MCF 10A (cell line): ENCODE results near the gene PCSK6. TPM values are rescaled to one million over a fixed set of nuclear protein-coding genes. Genes with fewer than 3 reads are reported as not detected.

ENCODE experiments used
- BruUV-seq: library from RNA; stranded (reverse); fragments of 400-500 nt; replicated peaks from 2 replicates; lab custom pipeline; 2021; lab: Mats Ljungman, UMichigan
- CTCF ChIA-PET: fragments of 300-600 bp; sonication (Branson Sonifier 250); formaldehyde crosslinking; extraction: SDS; loops from one replicate; lab custom pipeline; 2021; ENCODE audit warnings: antibody characterized with exemption, inconsistent platforms; lab: Yijun Ruan, JAX
- POLR2A ChIA-PET: fragments of 300-600, 350-650 bp; sonication (Branson Sonifier 250); formaldehyde crosslinking; extraction: SDS; loops from one replicate; lab custom pipeline; 2020; ENCODE audit warnings: antibody characterized with exemption, inconsistent platforms; lab: Yijun Ruan, JAX
- DNase-seq: peaks from one replicate; pipeline ENCODE4 v3.0.0-alpha.2; 2018; ENCODE audit not compliant: unreplicated experiment
- H3K27ac Mint-ChIP-seq: one replicate; pipeline ENCODE4 v1.8.0; 2022; ENCODE audit warnings: mild to moderate bottlenecking, low read depth, mixed read lengths; ENCODE audit not compliant: unreplicated experiment
- H3K27me3 Mint-ChIP-seq: one replicate; pipeline ENCODE4 v1.8.0; 2022; ENCODE audit warnings: mixed read lengths; ENCODE audit not compliant: insufficient read depth, unreplicated experiment
- H3K36me3 Mint-ChIP-seq: one replicate; pipeline ENCODE4 v1.8.0; 2022; ENCODE audit warnings: mild to moderate bottlenecking, moderate library complexity, mixed read lengths; ENCODE audit not compliant: insufficient read depth, unreplicated experiment
- H3K4me1 Mint-ChIP-seq: one replicate; pipeline ENCODE4 v1.8.0; 2022; ENCODE audit warnings: mixed read lengths; ENCODE audit not compliant: insufficient read depth, unreplicated experiment
- H3K4me3 Mint-ChIP-seq: one replicate; pipeline ENCODE4 v1.8.0; 2022; ENCODE audit warnings: mild to moderate bottlenecking, moderate library complexity, mixed read lengths; ENCODE audit not compliant: unreplicated experiment
- H3K9me3 Mint-ChIP-seq: one replicate; pipeline ENCODE4 v1.8.0; 2022; ENCODE audit warnings: mixed read lengths; ENCODE audit not compliant: unreplicated experiment
- intact Hi-C: fragments of 100-400 bp; cut with micrococcal nuclease; formaldehyde crosslinking; loops from 2 replicates; pipeline ENCODE4 v1.14.1; 2022
- total RNA-seq: library from RNA; stranded (reverse); gene quantifications from 2 replicates; pipeline ENCODE4 v1.2.3, GENCODE V29; 2022
- TF ChIP-seq, protein P1 (sequence below): fragments of 200-600 bp; IDR thresholded peaks from one replicate; pipeline ENCODE4 v1.8.0; 2022; ENCODE audit warnings: antibody characterized with exemption, mild to moderate bottlenecking; ENCODE audit not compliant: unreplicated experiment

The PCSK6 gene
- total RNA-seq, 1 experiment from 2014 or later, result 30.8 TPM

DNA sequence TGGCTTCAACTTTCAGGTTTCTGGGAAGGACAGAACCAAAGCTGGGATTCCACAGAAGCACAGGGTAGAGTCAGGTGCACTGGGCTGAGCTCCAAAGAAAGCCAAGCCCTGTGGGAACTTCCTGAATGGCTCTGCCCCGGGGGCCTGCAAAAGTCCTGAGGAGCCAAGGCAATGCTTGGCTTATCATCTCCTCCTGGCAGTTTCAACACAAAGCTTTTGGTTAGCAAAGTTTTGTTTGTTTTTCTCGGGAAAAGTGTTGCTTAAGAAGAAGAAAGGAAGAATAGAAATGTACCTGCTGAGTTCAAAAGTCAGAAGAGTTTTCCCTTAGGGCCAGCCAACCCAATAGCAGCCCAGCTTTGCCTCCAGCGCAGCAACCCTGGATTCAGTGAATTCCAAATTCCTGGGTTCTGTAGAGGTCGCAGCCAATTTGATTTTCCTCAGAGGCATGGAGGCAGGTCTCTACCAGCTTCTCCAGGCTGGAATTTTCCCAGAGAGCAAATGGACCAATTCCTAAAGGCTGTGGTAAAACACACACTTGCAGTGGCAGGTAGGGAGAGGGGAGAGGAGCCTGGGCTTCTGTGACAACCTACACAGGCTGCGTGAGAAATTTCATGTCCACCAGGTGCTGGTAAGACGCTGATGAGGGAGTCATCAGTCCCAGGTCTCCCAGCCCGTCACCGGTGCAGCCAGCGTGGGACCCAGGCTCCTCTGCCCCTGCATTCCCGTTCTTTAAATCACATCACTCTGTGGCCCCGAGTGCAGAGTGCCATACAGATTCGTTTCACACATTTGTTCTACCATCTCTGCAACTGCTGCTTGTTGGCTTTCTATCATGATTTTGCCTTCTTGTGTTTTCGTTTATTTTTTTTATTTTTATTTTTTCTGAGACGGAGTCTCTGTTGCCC lies 140.2 kb downstream of the PCSK6 start:
- H3K27ac Mint-ChIP-seq, result peak overlapping the region; percentile 66

DNA sequence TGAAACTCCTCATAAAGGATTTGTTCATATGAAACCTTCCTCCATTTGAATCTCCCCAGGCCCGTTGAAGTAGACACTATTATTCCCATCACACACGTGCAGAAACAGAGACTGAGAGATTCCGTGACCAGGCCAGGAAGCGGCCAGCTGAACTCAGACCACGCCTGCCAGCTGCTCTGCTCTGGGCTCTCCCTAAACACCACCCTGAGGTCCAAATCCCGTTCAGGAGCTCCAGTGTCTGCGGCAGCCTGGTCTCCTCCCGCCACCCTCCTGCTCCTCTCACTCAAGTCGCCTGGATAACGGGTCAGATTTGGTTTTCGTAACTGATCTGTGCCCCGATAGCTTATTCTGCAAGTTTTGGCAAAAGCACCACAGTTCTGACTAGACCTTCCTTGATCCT lies 140.9 kb downstream of the PCSK6 start:
- Mint-ChIP-seq H3K4me3 (peak overlapping the region; percentile 35), H3K9me3 (no peaks in the 10 kb centered on the region), H3K27ac (peak overlapping the region; percentile 66), H3K4me1 (peaks cover 22% of the 10 kb centered on the region), H3K36me3 (peaks cover 12% of the 10 kb centered on the region), H3K27me3 (no peaks in the 10 kb centered on the region)
- CTCF ChIA-PET, result interaction anchor here (0.6 to 1.5 kb wide), 6 partner anchors 27 to 293 kb away, joined by 3 to 5 read pairs (median 4); no protein-coding TSS in a partner anchor
- TF ChIP-seq, protein P1, sequence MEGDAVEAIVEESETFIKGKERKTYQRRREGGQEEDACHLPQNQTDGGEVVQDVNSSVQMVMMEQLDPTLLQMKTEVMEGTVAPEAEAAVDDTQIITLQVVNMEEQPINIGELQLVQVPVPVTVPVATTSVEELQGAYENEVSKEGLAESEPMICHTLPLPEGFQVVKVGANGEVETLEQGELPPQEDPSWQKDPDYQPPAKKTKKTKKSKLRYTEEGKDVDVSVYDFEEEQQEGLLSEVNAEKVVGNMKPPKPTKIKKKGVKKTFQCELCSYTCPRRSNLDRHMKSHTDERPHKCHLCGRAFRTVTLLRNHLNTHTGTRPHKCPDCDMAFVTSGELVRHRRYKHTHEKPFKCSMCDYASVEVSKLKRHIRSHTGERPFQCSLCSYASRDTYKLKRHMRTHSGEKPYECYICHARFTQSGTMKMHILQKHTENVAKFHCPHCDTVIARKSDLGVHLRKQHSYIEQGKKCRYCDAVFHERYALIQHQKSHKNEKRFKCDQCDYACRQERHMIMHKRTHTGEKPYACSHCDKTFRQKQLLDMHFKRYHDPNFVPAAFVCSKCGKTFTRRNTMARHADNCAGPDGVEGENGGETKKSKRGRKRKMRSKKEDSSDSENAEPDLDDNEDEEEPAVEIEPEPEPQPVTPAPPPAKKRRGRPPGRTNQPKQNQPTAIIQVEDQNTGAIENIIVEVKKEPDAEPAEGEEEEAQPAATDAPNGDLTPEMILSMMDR, result no peak
- POLR2A ChIA-PET, result interaction anchor here (0.7 to 4.4 kb wide), 6 partner anchors 11 to 289 kb away, joined by 3 to 43 read pairs (median 8); partner anchors contain the start of gene SNRPA1
- no TSS peak for BruUV-seq
- intact Hi-C loops, result no loop called here
- no peak for DNase-seq

More for the DNA sequence above, 140.2 kb downstream of the PCSK6 start:
- POLR2A ChIA-PET, result interaction anchor here (0.6 to 4.4 kb wide), 7 partner anchors 10 to 337 kb away, joined by 3 to 43 read pairs (median 5); partner anchors contain the start of gene SNRPA1
- no peaks in the 10 kb centered on the region for H3K27me3 Mint-ChIP-seq
- H3K4me3 Mint-ChIP-seq, result peak overlapping the region; percentile 35
- DNase-seq, result peak; percentile 99
- no peaks in the 10 kb centered on the region for H3K9me3 Mint-ChIP-seq
- H3K4me1 Mint-ChIP-seq, result peaks cover 28% of the 10 kb centered on the region
- no TSS peak for BruUV-seq
- CTCF ChIA-PET, result interaction anchor here (0.7 to 1.5 kb wide), 6 partner anchors 27 to 292 kb away, joined by 3 to 5 read pairs (median 4); no protein-coding TSS in a partner anchor
- intact Hi-C loops, result no loop called here
- peaks cover 12% of the 10 kb centered on the region for H3K36me3 Mint-ChIP-seq
- TF ChIP-seq, protein P1, result no peak

DNA sequence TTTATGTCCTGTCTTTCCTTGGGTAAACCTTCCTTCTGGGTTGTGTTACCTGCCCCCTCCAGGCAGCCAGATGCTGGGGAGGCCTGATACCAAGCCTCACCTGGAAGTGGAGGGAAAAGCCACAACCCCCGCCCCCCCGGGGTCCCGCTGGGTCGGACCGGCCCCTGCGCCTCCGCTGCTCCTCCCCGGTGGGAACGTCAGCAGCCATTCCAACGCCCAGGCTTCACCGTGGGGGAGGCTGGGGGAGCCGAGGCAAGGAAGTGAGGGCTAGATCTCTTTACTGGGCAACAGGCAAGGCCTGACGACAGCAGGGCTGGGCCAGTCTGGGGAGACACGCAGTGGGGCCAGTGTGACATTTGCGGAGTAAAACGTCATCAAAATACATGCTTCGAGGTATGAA lies 141.5 kb downstream of the PCSK6 start:
- TF ChIP-seq, protein P1, result no peak
- Mint-ChIP-seq H3K4me1 (peaks cover 21% of the 10 kb centered on the region), H3K27me3 (no peaks in the 10 kb centered on the region), H3K36me3 (peaks cover 12% of the 10 kb centered on the region), H3K4me3 (no peak overlapping the region), H3K9me3 (no peaks in the 10 kb centered on the region), H3K27ac (peak overlapping the region; percentile 66)
- no TSS peak for BruUV-seq
- CTCF ChIA-PET, result interaction anchor here (0.6 to 1.5 kb wide), 6 partner anchors 9 to 294 kb away, joined by 3 to 5 read pairs (median 4); no protein-coding TSS in a partner anchor
- no peak for DNase-seq
- intact Hi-C loops, result no loop called here
- POLR2A ChIA-PET, result interaction anchor here (0.7 to 4.4 kb wide), 4 partner anchors 12 to 52 kb away, joined by 3 to 43 read pairs (median 23); partner anchors contain the start of gene SNRPA1

DNA sequence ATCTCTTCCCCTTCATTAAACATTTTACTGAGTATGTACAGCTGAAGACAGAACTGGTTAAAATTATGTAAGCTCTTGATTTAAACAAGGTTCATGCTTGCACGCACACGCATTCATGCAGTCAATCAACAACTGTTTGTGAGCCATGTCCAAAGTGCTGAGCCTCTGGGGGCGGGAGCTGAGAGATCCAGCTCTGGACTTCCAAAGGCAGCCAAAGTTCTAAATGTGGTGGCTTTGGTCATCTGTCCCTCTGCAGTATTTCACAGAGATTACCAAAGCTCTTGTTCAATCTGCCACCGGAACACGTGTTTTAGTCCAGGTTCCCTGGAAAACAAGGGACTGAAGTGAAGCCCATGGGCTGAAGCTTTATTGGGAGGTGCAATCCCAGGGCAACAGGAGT lies 142.1 kb downstream of the PCSK6 start:
- H3K4me1 Mint-ChIP-seq, result peaks cover 21% of the 10 kb centered on the region
- H3K27me3 Mint-ChIP-seq, result no peaks in the 10 kb centered on the region
- BruUV-seq, result no TSS peak
- no peak for DNase-seq
- TF ChIP-seq, protein P1, result no peak
- H3K27ac Mint-ChIP-seq, result no peak overlapping the region
- H3K36me3 Mint-ChIP-seq, result peaks cover 12% of the 10 kb centered on the region
- no peaks in the 10 kb centered on the region for H3K9me3 Mint-ChIP-seq
- POLR2A ChIA-PET, result interaction anchor here (0.9 to 4.4 kb wide), 3 partner anchors 12 to 35 kb away, joined by 4 to 43 read pairs (median 5); no protein-coding TSS in a partner anchor
- no peak overlapping the region for H3K4me3 Mint-ChIP-seq
- intact Hi-C loops, result no loop called here
- CTCF ChIA-PET, result interaction anchor here (0.9 to 1.3 kb wide), 3 partner anchors 8 to 293 kb away, joined by 3 to 5 read pairs (median 5); no protein-coding TSS in a partner anchor
